ENCODE measurements around the gene SPON2. TPM values are rescaled to one million over a fixed set of nuclear protein-coding genes. Genes with fewer than 3 reads are reported as not detected.

Gene SPON2
- total RNA-seq, 6 experiments from 2014 or later = 12.0 to 53.5 (median 48.2) TPM

DNA sequence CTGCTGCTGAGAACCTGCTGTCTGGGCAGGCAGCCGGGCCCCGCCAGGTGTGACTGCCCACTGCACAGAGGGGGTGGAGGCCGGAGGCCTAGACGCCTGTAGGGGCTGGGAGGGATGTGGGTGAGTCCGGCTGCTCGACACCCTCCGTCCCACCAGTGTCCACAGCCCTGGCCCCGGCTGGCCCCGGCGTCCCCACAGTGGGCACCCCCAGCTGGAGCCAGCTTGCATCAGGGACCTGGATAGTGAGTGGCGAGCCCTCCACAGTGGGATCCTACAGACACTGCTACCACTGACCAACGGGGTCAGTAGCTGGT lies 34.7 kb upstream of the SPON2 start:
- Mint-ChIP-seq H3K36me3 (ENCODE audit: low read depth) (peaks cover 7% of the 10 kb centered on the region; the same call in 1 of the 2 replicates), H3K27me3 (ENCODE audit: insufficient read depth) (peaks cover 5% of the 10 kb centered on the region; the same call in 1 of the 2 replicates), H3K9me3 (no peaks in the 10 kb centered on the region), H3K27ac (no peak overlapping the region), H3K4me1 (ENCODE audit: low read depth) (peaks cover 22% of the 10 kb centered on the region), H3K4me3 (no peak overlapping the region)
- TF ChIP-seq, protein P1, sequence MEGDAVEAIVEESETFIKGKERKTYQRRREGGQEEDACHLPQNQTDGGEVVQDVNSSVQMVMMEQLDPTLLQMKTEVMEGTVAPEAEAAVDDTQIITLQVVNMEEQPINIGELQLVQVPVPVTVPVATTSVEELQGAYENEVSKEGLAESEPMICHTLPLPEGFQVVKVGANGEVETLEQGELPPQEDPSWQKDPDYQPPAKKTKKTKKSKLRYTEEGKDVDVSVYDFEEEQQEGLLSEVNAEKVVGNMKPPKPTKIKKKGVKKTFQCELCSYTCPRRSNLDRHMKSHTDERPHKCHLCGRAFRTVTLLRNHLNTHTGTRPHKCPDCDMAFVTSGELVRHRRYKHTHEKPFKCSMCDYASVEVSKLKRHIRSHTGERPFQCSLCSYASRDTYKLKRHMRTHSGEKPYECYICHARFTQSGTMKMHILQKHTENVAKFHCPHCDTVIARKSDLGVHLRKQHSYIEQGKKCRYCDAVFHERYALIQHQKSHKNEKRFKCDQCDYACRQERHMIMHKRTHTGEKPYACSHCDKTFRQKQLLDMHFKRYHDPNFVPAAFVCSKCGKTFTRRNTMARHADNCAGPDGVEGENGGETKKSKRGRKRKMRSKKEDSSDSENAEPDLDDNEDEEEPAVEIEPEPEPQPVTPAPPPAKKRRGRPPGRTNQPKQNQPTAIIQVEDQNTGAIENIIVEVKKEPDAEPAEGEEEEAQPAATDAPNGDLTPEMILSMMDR (IDR thresholded peaks at IDR 0.05) = no peak
- no peak for DNase-seq

DNA sequence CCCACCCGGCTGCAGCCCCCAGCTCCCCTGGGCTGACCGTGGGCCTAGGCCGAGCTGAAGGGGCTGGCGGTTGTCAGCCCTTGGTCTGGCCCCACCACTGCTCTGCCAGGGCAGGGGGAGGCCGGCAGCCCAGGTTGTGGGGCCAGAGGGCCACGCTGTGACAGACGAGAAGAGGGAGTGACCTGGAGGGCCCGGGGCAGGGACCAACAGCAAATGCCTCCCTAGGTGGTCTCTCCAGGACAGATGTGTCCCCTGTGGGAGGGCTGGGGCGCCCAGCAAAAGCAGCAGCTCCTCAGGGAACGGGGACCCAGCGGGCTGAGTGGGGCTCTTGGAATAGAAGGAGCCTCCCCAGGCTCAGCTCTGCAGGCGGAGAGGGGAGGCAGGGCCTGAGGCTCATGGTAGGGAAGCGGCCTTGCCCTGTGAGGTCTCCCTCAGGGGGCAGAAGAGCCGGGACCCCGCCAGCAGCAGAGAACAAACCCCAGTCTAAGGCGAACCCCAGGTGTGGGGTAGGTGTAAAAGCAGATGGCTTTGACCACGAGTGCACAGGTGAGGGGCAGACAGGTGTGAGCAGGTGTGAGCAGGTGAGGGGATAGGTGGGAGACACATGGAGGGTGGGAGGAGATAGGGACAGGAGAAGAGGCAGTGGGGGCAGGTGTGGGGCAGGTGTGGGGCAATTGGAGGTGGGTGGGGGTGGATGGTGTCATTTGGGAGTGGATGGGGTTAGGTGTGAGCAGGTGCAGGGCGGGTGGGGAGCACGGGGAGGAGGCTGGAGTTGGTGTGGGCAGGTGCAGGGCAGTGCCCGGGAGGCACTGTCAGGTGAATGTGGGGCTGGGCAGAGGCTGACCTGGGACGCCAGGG lies 34.1 kb upstream of the SPON2 start:
- Mint-ChIP-seq H3K27me3 (ENCODE audit: insufficient read depth) (peaks cover 5% of the 10 kb centered on the region), H3K4me3 (no peak overlapping the region), H3K27ac (no peak overlapping the region), H3K36me3 (ENCODE audit: low read depth) (0 out of 2 replicates have a peak, but pooled peaks cover 3% of the 10 kb centered on the region), H3K4me1 (ENCODE audit: low read depth) (peaks cover 28% of the 10 kb centered on the region), H3K9me3 (no peaks in the 10 kb centered on the region)
- DNase-seq = no peak
- TF ChIP-seq, protein P1 (IDR thresholded peaks at IDR 0.05) = no peak

DNA sequence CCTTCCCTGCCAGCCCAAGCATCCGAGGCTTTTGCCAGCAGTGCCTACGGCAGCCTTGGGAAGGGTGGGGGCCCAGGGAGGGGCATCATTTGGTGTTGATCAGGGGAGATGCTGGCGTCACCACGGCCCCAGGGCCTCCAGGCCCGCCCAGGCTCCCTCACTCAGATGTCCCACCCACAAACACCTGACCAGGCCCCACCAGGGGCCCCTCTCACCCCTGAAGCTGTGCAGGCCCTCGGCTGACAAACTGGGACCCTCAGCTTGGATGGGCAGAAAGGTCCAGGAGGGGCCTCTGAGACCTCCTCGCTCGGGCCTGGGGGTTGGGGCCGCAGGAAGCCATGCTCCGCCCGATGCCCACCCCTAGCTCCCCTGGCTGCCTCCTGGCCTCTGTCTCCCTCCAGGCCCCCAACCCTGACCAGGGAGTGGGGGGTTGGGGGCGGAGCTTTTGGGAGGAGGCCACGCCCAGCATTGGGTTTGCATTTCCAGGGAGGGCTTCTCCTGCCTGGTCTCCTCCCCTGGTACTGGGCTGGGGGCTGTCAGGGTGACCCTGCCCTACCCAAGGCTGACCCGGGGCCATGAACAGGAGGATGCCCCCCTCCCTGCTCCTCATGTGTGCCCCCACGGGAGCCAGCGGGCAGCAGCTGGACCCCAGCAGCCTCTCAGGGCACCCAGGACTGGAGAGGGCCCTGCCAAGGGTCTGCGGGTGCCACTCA lies 33.4 kb upstream of the SPON2 start:
- no peaks in the 10 kb centered on the region for H3K36me3 Mint-ChIP-seq (ENCODE audit: low read depth)
- H3K27me3 Mint-ChIP-seq (ENCODE audit: insufficient read depth) = peaks cover 5% of the 10 kb centered on the region
- H3K4me3 Mint-ChIP-seq = no peak overlapping the region
- H3K4me1 Mint-ChIP-seq (ENCODE audit: low read depth) = peaks cover 32% of the 10 kb centered on the region
- TF ChIP-seq, protein P1 (IDR thresholded peaks at IDR 0.05) = no peak
- no peak for DNase-seq
- H3K9me3 Mint-ChIP-seq = no peaks in the 10 kb centered on the region
- no peak overlapping the region for H3K27ac Mint-ChIP-seq

DNA sequence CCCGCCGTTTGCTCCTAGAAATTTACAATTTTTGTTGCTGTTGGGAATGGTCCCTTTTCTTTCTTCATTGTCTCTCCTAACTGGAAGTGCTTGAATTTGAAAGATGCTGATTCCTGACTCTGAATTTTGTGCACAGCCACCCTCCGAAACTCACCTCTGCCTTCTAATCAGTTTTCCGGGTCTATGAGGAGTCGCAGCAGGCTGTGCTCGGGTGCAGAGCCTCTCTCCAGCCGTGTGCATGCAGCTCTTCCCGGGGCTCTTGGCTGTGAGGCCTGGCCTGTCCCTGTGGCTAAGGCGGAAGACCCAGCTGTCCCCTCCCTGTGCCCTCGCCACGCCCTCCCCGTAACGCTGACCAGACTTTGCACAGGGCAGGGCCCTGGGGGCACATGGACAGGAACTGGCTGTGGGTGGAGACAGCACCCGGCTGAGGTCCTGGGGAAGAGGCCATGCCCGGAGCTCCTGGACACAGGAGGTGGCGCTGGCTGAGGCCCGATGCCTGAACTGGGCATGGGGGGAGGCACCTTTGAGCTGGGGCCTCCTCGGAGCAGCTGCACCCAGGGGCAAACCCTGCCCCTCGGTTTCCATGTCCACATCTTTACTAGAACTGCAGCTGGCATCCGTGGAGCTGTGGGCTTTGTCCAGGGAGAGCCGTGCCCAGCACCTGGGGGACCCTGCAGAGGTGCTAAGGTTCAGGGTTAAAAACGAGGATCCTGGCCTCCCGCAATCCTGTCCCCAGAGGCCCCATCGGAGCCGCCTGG lies 32.6 kb upstream of the SPON2 start:
- TF ChIP-seq, protein P1 (IDR thresholded peaks at IDR 0.05) = no peak
- Mint-ChIP-seq H3K4me3 (no peak overlapping the region), H3K27ac (no peak overlapping the region), H3K36me3 (ENCODE audit: low read depth) (no peaks in the 10 kb centered on the region), H3K27me3 (ENCODE audit: insufficient read depth) (peaks cover 5% of the 10 kb centered on the region), H3K9me3 (no peaks in the 10 kb centered on the region), H3K4me1 (ENCODE audit: low read depth) (peaks cover 39% of the 10 kb centered on the region)
- no peak for DNase-seq

DNA sequence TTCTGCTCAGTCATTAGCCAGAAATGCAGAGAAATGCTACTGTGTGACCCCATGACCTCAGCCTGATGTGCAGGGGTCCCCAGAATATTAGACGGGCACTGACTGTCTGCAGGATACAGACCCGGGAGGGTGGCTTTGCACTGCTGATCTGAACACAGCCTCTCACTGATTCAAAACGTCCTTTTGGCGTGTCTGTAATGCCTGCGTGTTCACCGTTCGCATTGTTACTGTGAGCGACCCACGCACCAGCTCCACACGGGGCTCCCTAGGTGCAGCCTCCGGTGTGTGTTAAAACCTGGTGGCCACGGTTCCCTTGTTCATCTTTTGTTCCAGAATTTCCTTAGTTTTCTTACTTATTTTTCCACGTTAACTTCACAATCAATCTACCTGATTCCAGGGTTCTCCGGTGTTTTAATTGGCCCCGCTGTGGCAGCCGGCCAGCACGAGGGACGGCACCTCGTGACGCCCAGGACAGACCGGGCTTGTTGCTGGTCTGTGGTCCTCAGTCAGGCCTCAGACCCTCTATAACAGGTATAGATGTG lies 32.0 kb upstream of the SPON2 start:
- Mint-ChIP-seq H3K27ac (no peak overlapping the region; the same call in 1 of the 2 replicates), H3K27me3 (ENCODE audit: insufficient read depth) (peaks cover 5% of the 10 kb centered on the region), H3K36me3 (ENCODE audit: low read depth) (no peaks in the 10 kb centered on the region), H3K9me3 (no peaks in the 10 kb centered on the region), H3K4me1 (ENCODE audit: low read depth) (peaks cover 42% of the 10 kb centered on the region), H3K4me3 (no peak overlapping the region)
- TF ChIP-seq, protein P1 (IDR thresholded peaks at IDR 0.05) = no peak
- no peak for DNase-seq

Data from HFFc6 (cell line).